Stimulated activated naive CD8-positive, alpha-beta T cell treated with anti-CD3 and anti-CD28 coated beads, Interleukin-15, Interleukin-2, amounts not matched to agents 100 U/mL and 50 U/mL, for 24 hours (primary cell): ENCODE data around the gene KCNH4.
A peak's percentile ranks its signal among the peaks of the same experiment; 100 is the strongest.
"Not testable (repeated sequence)": the region's sequence is repeated elsewhere in the genome, so short reads cannot be mapped to it uniquely, and the experiment has no call there.

ENCODE experiments used
- ATAC-seq: fragments of 150-1000 bp; cut with Tn5 transposase; one replicate; pipeline ENCODE4 v1.10.0; 2021
- DNase-seq: peaks from one replicate; pipeline ENCODE4 v3.0.0; 2021

Gene KCNH4

DNA sequence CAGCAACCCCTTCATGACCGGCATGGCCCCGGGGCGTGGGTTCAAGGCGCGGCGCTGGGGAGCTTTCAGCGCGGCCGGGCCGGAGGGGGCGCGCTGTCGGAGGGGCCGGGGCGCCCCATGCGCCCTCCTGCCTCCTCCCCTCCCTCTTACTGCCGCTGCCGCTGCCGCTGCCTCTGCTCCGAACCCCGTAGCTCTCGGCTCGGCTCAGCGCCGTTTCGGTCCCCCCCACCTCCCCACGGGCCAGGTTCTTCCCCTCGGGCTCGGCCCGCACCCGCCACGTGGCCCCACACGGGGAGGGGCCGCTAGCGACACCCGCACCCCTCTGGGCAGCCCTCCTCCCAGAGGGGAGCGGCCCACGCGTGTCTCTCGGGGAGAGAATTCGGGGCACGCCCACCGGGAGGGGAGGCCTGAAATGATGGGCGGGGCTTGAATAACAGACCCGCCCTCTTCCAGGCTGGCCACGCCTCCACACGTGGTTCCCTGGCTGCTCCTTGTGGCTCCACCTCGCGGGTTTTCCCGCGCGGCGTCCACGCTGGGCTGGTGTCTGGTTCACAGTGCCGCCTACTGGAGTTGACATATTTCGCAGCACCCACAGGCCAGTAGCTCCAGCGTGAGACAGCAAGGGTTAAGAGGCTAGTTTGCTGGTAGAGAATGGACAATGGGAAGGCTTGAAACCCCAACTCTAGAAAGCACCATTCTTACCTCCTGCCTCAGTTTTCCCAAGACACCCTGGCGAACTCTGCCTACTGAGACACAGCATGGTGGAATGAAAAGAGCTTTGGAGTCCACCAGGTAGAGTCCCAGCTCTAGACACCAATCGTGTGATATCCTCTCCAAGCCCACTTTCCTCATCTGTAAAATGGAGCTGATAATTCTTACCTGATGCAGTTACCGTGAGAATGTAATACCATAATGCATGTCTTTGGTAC is at the start of gene KCNH4:
Gene KCNH4, minus strand, starts transcription at position 221 of the 929 bp plus-strand sequence. Its CDS starts 197 bp downstream, at position 24.
- ATAC-seq (peak; percentile 61), DNase-seq (peak; percentile 90)

DNA sequence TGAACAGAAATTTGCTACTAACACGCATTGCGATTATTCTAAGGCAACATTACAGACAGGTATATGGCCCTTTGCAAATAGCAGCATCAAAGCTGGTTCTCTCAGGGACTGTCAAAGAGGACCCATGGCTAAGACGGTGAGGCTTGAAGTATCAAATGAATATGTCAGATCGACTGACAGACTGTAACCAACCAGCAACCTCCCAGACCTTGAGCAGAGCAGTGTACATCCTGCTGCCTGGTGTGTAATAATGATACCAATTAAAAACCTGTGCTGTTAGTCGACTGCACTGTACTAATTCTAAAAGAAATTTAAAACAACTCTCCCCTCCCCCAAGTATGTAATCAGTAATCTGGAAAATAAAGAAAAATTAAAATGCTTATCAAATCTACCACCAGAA is 49.3 kb upstream of the KCNH4 start:
- no peak for ATAC-seq

DNA sequence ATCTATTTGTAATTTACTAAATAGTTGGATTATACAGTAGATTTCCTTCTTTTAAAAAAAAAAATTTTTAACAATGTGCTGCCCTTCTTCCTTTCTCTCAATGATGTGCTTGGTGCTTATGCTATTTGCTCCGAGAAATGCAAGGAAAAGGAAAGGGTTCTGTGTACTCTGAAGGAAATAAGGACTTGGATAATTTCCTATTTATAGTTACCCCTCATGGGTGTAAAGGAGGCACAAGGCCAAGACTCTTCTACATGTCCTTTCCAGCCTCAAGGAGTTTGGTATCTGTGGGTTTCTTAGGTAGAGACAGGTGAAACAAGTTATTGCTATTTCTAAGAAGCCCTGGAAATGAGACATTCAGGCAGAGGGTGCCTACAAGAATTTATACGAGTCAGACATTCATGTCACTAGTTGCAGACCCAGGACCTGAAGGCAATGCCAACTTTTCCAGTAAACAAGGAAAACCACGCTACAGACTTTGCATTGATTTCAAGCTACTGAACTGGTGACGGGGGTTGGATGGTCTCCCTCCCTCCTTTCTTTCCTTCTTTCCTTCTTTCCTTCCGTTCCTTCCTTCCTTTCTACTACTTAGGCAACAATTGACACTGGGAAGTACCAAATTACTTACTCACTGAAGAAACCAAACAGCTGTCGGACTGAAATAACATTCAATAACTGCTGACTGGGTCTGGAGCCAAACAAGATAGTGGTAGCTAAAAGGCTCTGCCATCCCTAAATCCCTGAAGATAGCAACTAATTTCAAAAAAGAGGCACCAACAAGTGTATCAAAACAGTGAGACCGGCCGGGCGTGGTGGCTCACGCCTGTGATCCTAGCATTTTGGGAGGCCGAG is 47.1 kb upstream of the KCNH4 start:
- ATAC-seq (no peak), DNase-seq (no peak)

More for the DNA sequence above, 49.3 kb upstream of the KCNH4 start:
- DNase-seq = no peak

DNA sequence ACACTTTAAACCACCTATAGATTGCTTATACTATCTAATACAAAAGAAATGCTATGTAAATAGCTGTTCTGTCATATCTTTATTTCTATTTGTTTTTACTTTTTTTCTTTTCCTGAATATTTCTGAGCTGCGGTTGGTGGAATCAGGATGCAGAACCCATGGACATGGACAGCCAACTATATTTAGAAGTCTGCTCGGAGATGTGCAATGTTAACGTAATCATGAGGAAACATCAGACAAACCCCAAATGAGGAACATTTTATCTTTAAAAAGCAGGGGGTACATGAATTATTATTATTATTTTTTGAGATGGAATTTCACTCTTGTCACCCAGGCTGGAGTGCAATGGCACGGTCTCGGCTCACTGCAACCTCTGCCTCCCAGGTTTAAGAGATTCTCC is 44.7 kb upstream of the KCNH4 start:
- ATAC-seq = no peak
- DNase-seq = no peak

DNA sequence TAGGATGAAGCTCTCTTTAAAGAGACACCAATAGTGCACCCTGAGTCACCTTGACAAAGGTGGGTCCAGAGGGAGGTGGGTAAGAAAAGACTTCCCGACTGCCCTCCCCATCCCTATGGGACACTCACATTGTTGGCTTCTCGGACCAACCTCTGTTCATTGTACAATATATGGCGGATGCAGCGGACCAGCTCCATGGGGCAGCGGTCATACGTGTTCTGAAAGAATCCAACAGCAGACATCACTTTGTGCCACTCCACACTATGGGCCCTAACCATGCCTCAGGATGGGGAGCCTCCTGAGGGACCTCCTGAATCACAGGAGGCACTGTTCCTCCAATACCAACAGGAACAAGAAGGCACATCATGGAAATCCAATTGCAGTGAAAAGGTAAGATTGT is 43.7 kb upstream of the KCNH4 start:
- no peak for ATAC-seq
- DNase-seq = no peak

DNA sequence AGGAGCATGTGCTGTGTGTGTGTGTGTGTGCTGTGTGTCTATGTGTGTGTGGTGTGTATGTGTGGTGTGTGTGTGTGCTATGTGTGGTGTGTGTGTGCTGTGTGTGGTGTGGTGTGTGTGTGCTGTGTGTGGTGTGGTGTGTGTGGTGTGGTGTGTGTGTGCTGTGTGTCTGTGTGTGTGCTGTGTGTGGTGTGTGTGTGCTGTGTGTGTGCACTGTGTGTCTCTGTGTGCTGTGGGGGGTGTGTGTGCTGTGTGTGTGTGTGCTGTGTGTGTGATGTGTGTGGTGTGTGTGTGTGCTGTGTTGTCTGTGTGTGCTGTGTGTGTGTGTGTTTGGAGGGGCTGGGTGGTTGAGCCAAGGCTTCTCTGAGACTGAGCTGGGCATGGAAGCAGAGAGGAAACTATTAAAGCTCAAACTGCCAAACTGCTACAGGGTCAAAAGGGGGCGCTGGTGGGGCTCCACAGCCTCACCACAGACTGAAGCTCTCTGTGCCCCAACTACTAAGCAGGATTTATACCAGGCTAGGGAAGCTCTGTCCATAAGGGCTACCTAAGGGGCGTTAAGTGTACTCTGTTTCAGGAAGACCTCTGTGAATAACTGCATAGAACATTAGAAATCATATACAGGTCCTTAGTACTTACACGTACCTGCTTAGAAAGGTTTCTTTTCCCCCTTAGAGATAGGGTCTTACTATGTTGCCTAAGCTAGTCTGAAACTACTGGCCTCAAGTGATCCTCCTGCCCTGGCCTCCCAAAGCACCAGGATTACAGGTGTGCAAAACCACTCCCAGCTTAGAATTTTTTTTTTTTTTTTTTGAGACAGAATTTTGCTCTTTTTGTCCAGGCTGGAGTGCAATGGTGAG is 41.2 kb upstream of the KCNH4 start:
- DNase-seq (peak; percentile 64), ATAC-seq (peak; percentile 80)

DNA sequence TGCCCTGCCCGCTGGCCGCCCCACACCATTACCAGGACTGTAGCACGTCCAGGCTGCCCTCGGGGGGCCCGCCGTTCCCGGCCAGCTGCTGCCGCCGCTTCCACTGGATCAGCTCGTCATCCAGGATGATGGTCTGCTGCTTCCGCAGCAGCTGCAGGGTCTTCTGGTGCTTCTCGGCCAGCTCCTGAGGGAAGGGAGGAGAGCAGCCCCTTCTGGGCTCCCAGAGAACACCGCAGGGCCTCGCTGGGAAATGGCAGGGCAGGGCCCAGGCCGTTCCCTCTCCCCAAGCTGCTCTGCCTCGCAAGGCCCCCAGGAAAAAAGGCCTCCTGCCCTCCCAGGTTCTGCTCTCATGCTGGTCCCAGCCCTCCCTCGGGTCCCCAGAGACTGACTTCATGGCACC is 38.3 kb upstream of the KCNH4 start:
- ATAC-seq, DNase-seq: not testable (repeated sequence)

DNA sequence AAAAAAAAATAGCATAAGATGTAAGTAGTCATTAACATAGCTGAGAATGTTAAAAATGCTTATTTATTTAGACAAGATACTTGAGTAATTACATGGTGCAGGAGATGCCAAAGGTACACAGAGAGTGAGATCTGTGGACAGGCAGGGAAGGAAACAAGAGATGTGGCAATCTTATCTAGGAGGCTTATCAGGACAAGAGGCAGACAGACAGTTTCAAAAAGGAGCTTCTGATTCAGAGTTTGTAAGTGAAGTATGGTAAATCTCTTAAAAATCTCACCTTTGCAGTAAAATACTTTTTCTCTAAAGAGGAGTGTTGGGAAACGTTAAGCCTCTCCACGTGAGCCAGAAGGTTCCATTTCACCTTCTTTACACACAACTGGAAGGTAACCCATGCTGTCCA is 33.2 kb upstream of the KCNH4 start:
- DNase-seq = no peak
- ATAC-seq = no peak

DNA sequence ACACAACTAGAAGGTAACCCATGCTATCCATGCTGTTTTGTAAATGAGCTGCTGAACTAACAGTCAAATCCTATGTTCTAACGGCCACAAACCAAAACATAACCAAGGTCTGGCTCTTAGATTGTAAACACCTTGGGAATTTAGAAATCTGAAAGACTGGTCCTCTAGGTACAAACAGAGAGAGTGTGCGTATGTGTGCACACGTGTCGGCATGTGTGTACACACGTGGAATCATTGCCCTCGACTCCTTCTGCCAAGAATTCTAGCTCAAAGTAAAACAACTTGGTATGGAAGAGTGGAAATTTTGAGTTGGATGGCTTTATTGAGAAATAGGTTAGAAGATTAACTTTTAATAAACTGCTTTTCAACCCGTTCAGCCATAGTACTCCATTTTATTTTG is 31.4 kb upstream of the KCNH4 start:
- no peak for DNase-seq
- ATAC-seq = no peak

DNA sequence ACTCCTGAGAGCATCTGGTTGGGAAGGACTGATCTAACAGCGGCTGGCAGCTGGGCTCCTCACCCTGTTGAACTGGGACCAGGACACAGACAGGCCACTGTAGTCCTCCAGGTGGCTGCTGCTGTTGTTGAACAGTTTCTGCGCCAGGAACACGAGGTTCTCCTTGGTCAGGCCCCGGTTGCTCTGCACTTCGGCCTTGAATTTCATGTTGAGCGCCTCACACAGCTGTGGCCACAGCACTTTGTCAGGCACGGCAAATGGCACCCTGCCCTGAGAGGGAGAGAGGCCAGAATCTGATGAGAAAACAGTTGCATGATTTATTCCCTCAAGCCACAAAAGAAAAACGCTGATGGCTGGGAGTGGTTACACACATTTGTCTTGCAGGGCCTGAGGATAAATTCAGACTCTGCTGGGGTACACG is 31.0 kb upstream of the KCNH4 start:
- DNase-seq = not testable (repeated sequence)

DNA sequence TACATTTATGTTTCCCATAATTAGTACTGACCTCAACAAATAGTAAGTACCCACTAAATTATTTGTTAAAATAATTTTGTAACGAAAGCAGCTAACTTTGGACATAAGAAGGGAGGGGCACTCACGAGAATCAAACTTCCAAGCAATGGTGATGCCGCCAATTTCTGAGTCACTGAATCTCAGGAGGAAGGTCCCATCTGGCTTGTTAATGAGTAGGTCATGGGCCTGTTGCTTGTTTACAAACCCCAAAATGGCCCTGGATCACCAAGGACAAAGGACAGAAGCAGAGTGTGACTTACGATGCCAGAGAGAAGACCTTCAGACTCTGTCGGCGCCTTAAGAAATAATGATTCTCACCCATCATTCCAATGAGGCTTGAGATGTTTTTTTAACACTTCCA is 29.1 kb upstream of the KCNH4 start:
- DNase-seq (no peak), ATAC-seq (no peak)

More for the DNA sequence above, 31.0 kb upstream of the KCNH4 start:
- not testable (repeated sequence) for ATAC-seq

DNA sequence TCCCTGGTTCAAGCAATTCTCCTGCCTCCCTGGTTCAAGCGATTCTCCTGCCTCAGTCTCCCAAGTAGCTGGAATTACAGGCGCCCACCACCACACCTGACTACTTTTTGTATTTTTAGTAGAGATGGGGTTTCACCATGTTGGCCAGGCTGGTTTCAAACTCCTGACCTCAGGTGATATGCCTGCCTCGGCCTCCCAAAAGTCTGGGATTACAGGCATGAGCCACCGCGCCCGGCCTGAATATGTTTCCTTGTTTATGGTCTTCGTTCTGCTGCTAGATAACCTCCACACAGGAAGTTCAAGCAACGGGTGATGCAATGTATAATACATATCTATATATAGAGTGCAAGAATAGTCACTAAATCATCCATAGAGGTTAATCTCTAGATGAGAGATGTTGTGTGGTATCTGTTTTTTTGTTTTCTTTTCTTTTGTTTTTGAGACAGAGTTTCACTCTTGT is 25.2 kb upstream of the KCNH4 start:
- not testable (repeated sequence) for DNase-seq, ATAC-seq

DNA sequence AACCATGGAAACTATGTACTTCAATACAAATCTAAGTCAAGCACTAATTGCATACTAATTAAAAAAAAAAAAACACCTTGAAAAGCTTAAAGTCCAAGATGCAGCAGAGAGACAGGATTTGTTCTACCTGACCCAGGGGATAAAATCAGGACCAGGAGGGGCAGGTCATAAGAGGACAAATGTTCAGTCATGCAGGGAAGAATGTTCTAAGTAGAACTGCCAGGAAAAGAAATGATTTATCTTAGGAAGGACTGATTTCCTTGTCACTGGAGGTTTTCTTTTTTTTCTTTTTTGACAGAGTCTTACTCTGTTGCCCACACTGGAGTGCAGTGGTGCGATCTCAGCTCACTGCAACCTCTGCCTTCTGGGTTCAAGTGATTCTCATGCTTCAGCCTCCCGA is 22.4 kb upstream of the KCNH4 start:
- ATAC-seq (no peak), DNase-seq (no peak)

DNA sequence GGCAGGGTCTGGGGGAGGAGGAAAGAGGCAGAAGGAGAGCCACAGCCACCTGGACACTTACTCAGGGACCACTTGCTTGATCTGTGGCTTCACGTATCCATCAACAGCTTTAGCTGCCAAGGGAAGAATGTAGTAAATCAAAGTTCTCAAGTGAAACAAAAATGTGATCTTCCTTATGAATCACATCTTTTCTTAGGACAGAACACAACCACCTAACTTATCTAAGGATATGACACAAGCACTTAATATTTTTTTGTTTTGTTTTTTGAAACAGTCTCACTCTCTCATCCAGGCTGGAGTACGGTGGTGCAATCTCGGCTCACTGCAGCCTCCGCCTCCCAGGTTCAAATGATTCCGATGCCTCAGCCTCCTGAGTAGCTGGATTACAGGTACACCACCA is 21.8 kb upstream of the KCNH4 start:
- DNase-seq (no peak), ATAC-seq (no peak)

DNA sequence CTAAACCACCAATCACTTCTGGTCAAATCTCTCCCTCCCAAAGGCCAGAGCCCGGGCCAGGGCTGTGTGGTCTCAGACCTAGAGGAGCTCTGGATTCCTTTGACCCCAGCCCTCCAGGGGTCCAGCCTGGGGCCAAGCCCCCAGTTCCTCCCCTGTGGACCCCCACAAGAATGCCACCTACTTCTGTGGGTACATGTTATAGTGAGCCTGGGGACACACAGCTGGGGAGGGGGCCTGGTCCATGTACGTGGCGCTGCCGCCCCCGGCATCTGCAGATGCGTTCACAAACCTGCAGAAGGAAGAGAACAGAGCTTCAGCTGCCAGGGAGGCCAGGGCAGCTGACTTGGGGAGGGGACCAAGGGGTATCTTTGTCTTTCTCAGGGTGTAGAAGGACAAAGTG is 21.2 kb upstream of the KCNH4 start:
- ATAC-seq = no peak
- DNase-seq = no peak

DNA sequence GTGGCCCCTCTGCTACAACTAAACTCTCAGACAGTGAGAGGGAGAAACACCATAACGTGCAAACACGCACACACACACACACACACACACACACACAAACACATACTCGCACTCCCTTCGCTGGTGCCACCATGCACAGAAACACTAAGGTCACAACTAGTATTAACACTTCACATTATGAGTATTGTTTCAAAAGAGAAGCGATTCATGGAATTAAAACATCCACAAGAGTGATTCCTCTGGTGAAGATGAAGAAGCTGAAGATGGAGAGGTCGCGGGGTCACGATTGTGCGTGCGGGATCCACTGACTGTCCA is 20.5 kb upstream of the KCNH4 start:
- ATAC-seq = no peak
- DNase-seq = no peak

DNA sequence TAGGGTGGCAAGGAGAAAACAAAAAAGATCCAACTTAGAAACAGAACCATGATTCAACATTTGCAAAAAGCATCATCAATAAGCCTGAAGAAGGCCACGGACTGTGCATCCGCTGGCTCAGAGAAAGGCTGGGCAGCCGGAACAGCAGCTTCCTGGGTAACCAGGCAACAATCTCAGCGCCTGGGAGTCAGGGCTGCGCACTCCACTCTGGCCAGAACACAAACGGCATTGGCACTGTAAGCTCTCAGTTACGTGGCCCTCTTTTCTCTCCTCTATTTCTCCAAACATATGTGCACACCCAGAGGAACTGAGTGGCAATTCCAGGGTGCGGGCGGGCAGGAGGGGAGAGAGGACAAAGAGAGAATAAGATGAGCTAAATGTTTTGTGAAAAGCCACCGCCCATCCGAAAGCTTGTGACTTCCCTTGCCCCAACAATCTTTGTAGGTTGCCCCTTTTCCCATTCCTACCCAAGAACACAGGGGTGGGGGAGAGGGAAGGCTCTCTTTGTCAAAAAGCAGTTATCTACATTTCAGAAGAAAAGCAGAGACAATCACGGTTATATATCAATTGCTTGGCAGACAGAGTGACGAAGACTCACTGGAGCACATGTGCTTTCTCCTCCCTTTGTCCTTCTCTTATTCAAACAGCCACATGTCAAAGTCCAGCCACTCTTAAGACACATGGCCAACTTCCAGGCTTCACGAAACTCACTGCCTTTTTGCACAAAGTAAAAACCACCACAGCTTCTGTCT is 19.9 kb upstream of the KCNH4 start:
- DNase-seq (no peak), ATAC-seq (no peak)

DNA sequence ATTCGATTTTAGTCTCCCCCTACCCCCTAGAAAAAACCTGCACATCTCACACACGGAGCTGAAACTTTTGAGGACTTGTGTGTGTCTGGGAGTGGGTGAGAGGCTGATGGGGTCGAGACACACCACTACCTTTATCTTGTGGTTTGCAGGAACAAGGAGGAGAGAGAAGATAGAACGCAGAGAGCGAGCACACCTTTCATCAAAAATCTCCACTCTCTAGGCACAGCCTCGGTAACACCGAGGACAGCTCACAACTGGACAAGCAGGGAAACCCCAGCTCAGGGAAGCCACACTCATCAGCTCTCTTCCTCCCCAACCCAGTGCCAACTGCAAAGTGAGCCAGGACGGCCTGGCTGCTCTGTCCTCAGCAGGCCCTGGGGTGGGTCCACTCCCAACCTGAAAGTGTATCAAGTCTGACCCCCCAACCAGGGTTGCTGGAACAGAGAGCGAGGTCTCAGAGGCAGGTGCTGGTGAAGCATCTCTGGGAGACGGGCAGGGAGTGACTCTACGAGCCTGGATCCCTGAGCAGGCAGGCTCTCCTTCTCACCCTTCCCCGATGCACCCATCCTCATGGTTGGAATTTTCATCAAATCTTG is 18.6 kb upstream of the KCNH4 start:
- DNase-seq = no peak
- ATAC-seq = no peak

DNA sequence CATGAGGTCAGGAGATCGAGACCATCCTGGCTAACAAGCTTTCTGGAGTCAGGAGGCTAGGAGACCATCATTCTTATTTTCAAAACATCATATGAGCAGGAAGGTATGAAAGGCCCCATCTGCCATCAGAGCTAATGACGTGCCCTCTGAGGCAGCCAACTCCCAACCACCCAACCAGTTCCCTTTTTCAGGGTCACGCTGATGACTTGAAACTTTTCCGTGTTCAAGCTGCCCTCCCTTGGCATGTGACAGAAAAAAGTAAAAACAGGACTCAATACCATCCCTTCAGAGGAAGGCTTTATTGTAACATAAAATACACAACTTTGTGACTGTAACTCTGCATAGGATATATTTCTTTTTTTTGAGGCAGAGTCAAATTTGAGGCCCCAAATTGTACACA is 18.0 kb upstream of the KCNH4 start:
- ATAC-seq (no peak), DNase-seq (no peak)

DNA sequence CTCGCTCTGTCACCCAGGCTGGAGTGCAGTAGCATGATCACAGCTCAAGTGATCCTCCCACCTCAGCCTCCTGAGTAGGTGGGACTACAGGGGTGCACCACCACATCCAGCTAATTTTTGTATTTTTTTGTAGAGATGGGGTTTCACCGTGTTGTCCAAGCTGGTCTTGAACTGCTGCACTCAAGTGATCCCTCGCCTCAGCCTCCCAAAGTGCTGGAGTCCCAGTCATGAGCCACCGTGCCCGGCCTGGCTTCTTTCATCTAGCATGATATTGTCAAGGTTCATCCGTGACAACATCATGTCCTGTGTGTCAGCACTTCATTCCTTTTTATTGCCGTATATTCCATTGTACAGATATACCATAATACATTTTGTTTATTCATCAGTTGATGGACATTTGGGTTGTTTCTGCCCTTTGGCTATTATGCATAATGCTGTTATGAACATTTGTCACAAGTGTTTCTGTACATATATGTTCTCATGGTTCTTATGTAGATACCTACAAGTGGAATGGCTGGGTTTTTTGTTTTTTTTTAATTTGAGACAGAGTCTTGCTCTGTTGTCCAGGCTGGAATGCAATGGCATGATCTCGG is 16.7 kb upstream of the KCNH4 start:
- ATAC-seq (no peak), DNase-seq (no peak)
